Measurements from ENCODE around the gene SLC7A5.

DNA sequence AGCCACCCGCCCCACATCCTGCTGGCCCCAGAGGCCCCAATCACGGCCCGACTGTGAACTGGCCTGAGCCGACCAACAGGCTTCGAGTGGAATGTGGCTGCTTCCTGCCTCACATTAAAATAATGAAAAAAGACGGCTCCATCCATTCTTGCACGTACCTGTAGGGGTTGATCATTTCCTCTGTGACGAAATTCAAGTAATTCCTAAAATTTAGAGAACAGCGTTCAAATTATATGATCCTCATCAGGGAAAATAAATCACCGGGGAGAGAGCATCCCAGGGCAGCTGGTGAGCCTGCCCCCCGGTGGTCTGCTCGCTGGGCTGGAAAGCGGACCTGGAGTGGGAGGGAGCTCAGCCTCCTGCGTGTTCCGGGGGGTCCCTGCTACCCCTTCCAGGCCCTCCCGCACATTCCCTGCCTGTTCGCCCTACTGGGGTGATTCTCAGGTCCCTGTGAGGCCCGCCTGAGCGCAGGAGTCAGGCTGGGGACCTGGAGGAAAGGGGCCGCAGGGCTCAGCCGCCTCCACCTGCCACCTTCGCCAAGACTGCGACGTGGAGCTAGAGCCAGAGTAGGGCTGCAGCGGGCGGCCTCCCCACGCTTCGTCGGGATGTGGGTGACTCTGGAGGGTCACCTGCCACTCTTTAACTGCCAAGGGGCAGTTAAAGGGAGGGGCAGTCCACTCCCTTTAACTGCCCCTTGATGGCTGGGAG, 28.9 kb downstream of the SLC7A5 start:
- TF ChIP-seq, protein P1, sequence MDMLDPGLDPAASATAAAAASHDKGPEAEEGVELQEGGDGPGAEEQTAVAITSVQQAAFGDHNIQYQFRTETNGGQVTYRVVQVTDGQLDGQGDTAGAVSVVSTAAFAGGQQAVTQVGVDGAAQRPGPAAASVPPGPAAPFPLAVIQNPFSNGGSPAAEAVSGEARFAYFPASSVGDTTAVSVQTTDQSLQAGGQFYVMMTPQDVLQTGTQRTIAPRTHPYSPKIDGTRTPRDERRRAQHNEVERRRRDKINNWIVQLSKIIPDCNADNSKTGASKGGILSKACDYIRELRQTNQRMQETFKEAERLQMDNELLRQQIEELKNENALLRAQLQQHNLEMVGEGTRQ (IDR thresholded peaks at IDR 0.05; ENCODE audit: low read depth, low read length): no peak
- TF ChIP-seq, protein P2, sequence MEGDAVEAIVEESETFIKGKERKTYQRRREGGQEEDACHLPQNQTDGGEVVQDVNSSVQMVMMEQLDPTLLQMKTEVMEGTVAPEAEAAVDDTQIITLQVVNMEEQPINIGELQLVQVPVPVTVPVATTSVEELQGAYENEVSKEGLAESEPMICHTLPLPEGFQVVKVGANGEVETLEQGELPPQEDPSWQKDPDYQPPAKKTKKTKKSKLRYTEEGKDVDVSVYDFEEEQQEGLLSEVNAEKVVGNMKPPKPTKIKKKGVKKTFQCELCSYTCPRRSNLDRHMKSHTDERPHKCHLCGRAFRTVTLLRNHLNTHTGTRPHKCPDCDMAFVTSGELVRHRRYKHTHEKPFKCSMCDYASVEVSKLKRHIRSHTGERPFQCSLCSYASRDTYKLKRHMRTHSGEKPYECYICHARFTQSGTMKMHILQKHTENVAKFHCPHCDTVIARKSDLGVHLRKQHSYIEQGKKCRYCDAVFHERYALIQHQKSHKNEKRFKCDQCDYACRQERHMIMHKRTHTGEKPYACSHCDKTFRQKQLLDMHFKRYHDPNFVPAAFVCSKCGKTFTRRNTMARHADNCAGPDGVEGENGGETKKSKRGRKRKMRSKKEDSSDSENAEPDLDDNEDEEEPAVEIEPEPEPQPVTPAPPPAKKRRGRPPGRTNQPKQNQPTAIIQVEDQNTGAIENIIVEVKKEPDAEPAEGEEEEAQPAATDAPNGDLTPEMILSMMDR (conservative IDR thresholded peaks at IDR 0.05; ENCODE audit: low read depth, low read length): no peak
- TF ChIP-seq POLR2A (IDR thresholded peaks at IDR 0.05; ENCODE audit: low read depth, low read length): no peak
- no peak for TF ChIP-seq RCOR1 (IDR thresholded peaks at IDR 0.05; ENCODE audit: insufficient replicate concordance, low read length)
- TF ChIP-seq MAFK (IDR thresholded peaks at IDR 0.05; ENCODE audit: low read depth, low read length): no peak
